HG03135 (cell line): ENCODE measurements around the gene PSMD6.

Experiments
- ATAC-seq: cut with Tn5 transposase; IDR thresholded peaks from one replicate; pipeline ENCODE4 v1.9.1; 2021; ENCODE audit warnings: mild to moderate bottlenecking, moderate library complexity; ENCODE audit not compliant: unreplicated experiment

PSMD6 gene

DNA sequence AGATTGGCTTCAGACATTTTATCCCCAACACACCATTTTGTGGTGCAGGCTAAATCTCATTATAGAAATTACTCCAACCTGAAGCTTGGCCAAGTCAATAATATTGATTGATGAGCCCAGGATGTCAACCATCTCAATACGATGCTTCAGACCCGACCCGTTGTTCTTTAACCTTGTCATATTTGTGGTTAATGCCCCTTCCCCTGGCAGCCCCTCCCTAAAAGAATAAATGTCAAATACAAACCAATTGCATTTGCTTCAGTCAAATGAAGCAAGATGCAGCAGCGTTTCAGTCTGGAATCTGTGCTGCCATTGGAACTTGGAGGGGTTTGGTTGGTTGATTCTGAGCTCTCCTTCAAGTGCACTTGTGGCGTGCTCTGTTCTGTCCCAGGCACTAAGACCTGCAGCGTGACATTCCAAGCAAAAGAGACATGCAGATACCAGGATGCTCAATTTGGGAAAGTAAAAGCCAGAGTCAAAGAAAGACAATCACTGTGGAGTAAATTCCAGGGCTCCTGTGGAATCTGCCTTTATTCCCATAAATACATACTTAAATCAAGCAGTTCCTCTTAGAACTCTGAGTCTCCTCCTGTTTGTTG, 23.8 kb upstream of the PSMD6 start:
- ATAC-seq: no peak

DNA sequence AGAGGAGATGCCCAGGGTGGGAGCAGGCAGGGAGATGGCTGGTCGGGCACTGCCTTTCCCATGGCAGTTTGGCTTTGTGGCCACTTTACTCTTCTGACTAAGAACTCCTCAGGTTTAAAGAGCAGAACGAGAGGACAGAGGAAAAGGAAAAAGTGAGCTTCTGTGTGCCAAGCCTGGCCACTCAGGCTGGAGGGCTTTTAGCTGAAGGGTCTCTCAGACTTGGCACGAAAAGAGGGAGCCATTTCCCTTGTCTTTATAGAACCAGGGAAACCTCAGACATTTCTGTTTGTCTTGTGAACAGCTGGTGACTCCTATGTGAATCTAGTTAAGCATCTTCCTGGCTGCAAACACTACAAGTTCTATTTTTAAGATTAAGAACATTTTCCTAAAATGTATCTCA, 23.3 kb upstream of the PSMD6 start:
- no peak for ATAC-seq

GRCh38 chr3:64042952-64043351, 19.7 kb upstream of the PSMD6 start:
- no peak for ATAC-seq

- no peak for ATAC-seq
Observed at GRCh38 chr3:64039981-64040733, 16.9 kb upstream of the PSMD6 start.

- ATAC-seq: no peak
Observed at GRCh38 chr3:64039332-64039731, 16.0 kb upstream of the PSMD6 start.

GRCh38 chr3:64038253-64038767, 15.0 kb upstream of the PSMD6 start:
- ATAC-seq: no peak

DNA sequence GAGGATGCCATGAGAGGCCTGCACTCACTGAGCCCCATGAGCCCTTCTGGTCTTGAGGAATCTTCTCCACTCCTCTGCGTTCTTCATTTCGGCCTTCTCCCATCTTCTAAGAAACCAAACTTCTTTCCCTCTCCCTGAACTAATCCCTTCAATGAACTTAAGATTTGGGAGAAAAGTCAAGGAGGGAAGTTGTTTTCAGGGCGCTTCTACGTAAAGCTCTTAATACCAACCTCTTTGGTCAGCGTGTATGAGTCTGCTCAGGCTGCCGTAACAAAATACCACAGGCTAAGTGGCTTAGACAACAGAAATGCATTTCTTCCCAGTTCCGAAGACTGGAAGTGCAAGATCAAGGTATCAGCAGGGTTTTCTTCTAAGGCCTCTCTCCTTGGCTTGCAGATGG, 13.8 kb upstream of the PSMD6 start:
- no peak for ATAC-seq

- ATAC-seq: no peak
Observed at GRCh38 chr3:64033069-64033468, 9.8 kb upstream of the PSMD6 start.

DNA sequence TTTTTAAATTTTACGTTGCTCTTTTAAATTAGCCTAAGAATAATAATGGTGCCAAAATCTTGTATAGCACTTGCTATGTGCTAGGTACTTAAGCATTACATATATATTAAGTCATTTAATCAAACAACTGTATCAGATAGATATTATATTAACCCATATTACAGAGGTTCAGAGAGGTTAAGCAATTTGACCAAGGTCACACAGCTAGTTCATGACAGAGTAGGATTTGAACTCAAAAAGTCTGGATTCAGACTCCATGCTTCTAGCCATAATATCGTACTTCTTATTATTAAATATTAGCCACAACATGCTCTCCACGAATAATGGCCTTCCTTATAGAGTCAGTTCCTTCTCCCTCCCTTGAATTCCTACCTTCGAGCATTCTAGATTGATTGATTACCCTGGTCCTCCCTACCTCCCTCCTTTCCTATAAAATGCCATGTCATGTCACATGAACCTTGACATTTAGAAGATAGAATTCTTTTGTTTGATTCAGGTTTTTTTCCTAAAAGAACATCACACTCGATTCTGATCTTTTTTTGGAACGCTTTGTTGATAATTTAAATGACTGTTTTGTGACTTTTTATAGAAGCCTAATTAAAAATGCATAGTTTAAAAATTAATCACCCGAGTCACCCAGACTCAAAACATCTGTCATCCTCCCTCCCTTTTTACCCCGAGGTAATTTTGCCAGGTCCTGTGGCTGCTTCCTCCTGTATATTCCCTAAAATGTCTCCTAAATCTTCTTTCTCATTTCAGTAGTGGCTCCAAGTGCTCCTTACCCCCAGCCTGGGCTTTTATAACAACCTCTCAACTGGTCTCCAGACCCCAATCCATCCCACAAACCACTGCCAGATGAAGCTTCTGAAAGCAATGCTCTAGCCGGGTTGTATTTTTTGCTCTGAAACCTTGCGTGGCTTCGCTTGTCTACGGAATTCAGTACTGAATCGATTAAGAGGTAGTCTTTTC, 8.5 kb upstream of the PSMD6 start:
- ATAC-seq: no peak

GRCh38 chr3:64030741-64031140, 7.4 kb upstream of the PSMD6 start:
- peak; percentile 81 for ATAC-seq

GRCh38 chr3:64029287-64029686, 6.0 kb upstream of the PSMD6 start:
- no peak for ATAC-seq

DNA sequence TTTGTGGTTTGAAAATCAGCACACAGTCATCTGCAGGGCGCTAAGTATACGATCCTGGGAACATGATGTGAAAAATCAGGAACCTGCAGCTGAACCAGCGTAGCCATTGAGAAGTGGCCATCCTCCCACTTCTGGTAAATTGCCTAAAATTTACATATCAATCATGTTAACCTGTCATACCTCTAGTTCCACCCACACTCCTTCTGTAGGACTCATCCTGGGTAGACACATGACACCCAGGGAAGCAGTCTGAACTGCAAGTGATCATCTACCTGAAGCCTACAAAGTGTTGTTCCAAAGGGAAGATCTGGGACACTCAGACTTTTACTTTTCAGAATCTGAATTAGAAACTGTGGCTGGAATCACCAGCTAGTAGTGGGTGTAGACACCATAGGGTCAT, 5.5 kb upstream of the PSMD6 start:
- ATAC-seq: no peak

- no peak for ATAC-seq
Observed at GRCh38 chr3:64027658-64028057, 4.4 kb upstream of the PSMD6 start.

GRCh38 chr3:64026346-64026745, 3.1 kb upstream of the PSMD6 start:
- ATAC-seq: no peak

GRCh38 chr3:64023861-64024223, 548 bp upstream of the PSMD6 start:
- no peak for ATAC-seq

DNA sequence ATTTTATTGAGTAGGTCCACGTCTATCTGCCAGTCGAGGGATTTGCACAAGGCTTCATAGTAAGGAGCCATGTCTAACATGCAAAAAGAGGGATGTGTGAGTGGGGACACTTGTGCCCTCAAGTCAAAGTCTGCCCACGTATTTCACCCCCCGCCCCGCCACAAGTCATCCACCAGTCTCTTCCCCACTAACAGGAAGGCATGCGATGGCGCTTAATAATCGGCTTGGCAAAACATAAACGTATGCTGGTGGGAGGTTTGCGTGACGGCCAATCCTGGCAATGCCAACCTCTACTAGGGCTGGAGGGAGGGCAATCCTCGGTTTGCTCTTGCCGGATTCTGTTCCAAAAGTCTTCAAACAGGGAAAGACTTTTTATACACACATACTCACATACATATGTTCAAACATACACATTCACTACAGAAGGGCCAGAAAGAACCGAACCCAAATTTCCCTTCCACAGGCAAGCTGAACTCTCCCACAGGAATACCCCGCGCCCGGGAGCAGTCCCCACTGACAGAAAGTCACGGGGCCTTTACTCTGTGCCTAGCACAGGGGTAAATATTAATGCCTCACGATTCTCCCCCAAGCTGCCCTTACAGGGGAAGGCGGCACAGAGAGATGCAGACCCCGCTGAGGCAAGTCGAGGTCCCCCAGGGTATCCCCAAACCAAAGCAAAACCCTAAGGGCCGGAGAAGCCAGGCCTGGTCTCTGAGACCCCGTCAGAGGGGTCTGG, 675 bp downstream of the PSMD6 start:
- no peak for ATAC-seq

GRCh38 chr3:64021922-64022321, 1.4 kb downstream of the PSMD6 start:
- no peak for ATAC-seq

DNA sequence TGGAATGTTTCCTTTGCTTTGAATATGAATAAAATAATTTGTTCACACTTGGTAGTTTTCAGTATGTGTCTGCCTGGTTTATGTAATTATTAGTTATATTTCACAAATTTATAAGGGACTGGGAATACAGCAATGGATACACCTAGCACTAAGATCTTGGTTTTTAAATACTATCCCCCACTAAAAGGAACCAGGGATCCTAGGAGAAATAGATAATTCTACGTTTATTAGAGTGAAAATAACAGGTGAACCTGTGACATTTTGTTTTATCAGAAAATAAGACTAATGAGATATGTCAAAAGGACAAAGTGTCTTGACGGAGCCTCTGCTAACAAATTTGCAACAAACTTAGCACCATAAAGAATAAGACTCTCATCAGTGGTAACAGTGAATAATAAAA, 3.4 kb downstream of the PSMD6 start:
- ATAC-seq: no peak

- no peak for ATAC-seq
Observed at GRCh38 chr3:64019271-64019670, 4.0 kb downstream of the PSMD6 start.

- ATAC-seq: no peak
Observed at GRCh38 chr3:64016941-64017620, 6.2 kb downstream of the PSMD6 start.
